Endodermal cell (in vitro differentiated cells): Measurements from ENCODE around the gene SDSL. TPM values are rescaled to one million over a fixed set of nuclear protein-coding genes. Genes with fewer than 3 reads are reported as not detected.
A peak's percentile ranks its signal among the peaks of the same experiment; 100 is the strongest.

Experiments
- DNase-seq: peaks from one replicate; pipeline ENCODE4 v3.0.0-alpha.2; 2017
- H3K27ac ChIP-seq: 2 replicates; pipeline ENCODE4 v1.5.1; 2013; ENCODE audit warnings: mild to moderate bottlenecking, low read depth, low read length, moderate library complexity
- H3K27me3 ChIP-seq: 2 replicates; pipeline ENCODE4 v1.6.1; 2013; ENCODE audit warnings: mild to moderate bottlenecking, low read length, moderate library complexity; ENCODE audit not compliant: insufficient read depth, control insufficient read depth, poor library complexity, severe bottlenecking
- H3K36me3 ChIP-seq: 2 replicates; pipeline ENCODE4 v1.7.0; 2013; ENCODE audit warnings: mild to moderate bottlenecking, low read length, moderate library complexity; ENCODE audit not compliant: control insufficient read depth, insufficient read depth
- H3K4me1 ChIP-seq: one replicate; pipeline ENCODE4 v1.7.0; 2013; ENCODE audit warnings: low read length; ENCODE audit not compliant: control insufficient read depth, insufficient read depth
- H3K4me3 ChIP-seq: 2 replicates; pipeline ENCODE4 v1.5.1; 2013; ENCODE audit warnings: mild to moderate bottlenecking, low read length, moderate library complexity
- H3K9ac ChIP-seq: 2 replicates; pipeline ENCODE4 v1.6.1; 2013; ENCODE audit warnings: mild to moderate bottlenecking, low read length, moderate library complexity; ENCODE audit not compliant: poor library complexity, severe bottlenecking; ENCODE audit errors: extremely low read depth
- H3K9me3 ChIP-seq: 2 replicates; pipeline ENCODE4 v1.6.1; 2013; ENCODE audit warnings: mild to moderate bottlenecking, low read length, moderate library complexity; ENCODE audit not compliant: control insufficient read depth
- H3K27ac Mint-ChIP-seq: 2 replicates; pipeline ENCODE4 v1.8.0; 2020; ENCODE audit warnings: mixed read lengths
- H3K27me3 Mint-ChIP-seq: 2 replicates; pipeline ENCODE4 v1.8.0; 2021; ENCODE audit warnings: mild to moderate bottlenecking, mixed read lengths; ENCODE audit not compliant: insufficient read depth
- H3K36me3 Mint-ChIP-seq: 2 replicates; pipeline ENCODE4 v1.8.0; 2020; ENCODE audit warnings: low read depth, mixed read lengths
- H3K4me1 Mint-ChIP-seq: 2 replicates; pipeline ENCODE4 v1.8.0; 2020; ENCODE audit warnings: mixed read lengths
- H3K4me3 Mint-ChIP-seq: 2 replicates; pipeline ENCODE4 v1.8.0; 2020; ENCODE audit warnings: mild to moderate bottlenecking, moderate library complexity, mixed read lengths
- H3K9me3 Mint-ChIP-seq: 2 replicates; pipeline ENCODE4 v1.8.0; 2020; ENCODE audit warnings: mild to moderate bottlenecking, mixed read lengths
- WGBS, 2 experiments: methylation state at CpG; one replicate each; pipeline versions ENCODE4 v1.1.5 to v1.1.7; 2013; ENCODE audit warnings: missing lambda C conversion rate in 2 of 2, mixed read lengths in 1 of 2; ENCODE audit not compliant: insufficient coverage in 1 of 2, insufficient read length in 1 of 2; 5-methylcytosine and 5-hydroxymethylcytosine counted together
- total RNA-seq, 2 donors: library from RNA; stranded (reverse); fragmentation: NEBNext Ultra II Directional in 1 of 2; extraction: Animal tissue kit (Norgen Biotek cat#: 25700) in 1 of 2; gene quantifications; 2 replicates in 1 of 2; 3 replicates in 1 of 2; pipeline ENCODE4 v1.2.1, GENCODE V29; 2021
- TF ChIP-seq, protein P1 (sequence below): fragments of 200-600 bp; sonication (generic); conservative IDR thresholded peaks from 2 replicates; pipeline ENCODE4 v1.5.0; 2021; ENCODE audit warnings: antibody characterized with exemption, mild to moderate bottlenecking

The SDSL gene
- total RNA-seq, 2 donors from 2014 or later = 2.4 to 5.7 TPM

DNA sequence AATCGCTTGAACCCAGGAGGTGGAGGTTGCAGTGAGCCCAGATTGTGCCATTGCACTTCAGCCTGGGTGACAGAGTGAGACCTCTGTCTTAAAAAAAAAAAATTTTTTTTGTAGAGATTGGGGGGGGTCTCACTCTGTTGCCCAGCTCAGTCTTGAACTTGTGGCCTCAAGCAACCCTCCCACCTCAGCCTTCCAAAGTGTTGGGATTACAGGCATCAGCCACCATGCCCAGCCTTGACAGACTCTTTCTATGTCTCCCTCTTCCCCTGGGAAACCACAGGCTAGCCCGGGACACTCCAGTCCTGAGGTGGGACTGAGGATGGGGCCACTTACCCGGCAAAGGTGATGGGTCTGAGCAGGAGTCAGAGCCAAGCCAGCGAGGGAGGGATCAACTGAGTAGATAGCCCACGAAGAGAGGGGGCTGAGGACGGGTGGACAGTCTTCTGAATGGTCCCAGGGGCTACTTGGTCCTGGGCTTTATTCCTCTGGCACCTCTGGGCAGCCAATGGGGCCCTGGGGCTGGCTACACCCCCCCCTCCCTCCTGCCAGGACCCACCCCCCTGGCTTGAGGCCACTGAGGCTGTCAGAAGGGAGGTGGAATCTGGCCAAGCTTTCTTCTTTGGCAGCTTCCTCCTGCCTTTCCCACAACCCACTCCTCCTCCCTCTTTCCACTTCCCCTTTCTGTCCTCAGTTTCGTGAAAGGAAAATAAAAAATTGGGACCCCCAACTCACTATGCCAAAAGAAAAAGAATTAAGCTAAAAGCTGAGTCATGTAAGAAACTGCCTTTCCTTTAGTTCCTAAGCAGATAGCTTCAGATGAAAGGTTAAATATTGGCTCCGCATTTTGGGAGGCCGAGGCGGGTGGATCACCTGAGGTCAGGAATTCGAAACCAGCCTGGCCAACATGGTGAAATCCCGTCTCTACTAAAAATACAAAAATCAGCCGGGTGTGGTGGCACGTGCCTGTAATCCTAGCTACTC lies 18.5 kb upstream of the SDSL start, which contains the start of gene SDS:
Gene SDS (minus strand): TSS at position 453 of the 981 bp plus-strand sequence. CDS start 4,179 bp downstream, outside the sequence.
- no peaks in the 10 kb centered on the region for H3K36me3 ChIP-seq
- no peaks in the 10 kb centered on the region for H3K4me1 ChIP-seq
- no peaks in the 10 kb centered on the region for H3K27me3 ChIP-seq
- Mint-ChIP-seq H3K36me3 (no peaks in the 10 kb centered on the region), H3K27ac (no peak within 1 kb of the TSS), H3K4me1 (peaks cover 7% of the 10 kb centered on the region), H3K4me3 (no peak within 1 kb of the TSS), H3K27me3 (no peaks in the 10 kb centered on the region), H3K9me3 (no peaks in the 10 kb centered on the region)
- H3K27ac ChIP-seq = no peak within 1 kb of the TSS
- no peak within 1 kb of the TSS for H3K4me3 ChIP-seq
- TF ChIP-seq, protein P1, sequence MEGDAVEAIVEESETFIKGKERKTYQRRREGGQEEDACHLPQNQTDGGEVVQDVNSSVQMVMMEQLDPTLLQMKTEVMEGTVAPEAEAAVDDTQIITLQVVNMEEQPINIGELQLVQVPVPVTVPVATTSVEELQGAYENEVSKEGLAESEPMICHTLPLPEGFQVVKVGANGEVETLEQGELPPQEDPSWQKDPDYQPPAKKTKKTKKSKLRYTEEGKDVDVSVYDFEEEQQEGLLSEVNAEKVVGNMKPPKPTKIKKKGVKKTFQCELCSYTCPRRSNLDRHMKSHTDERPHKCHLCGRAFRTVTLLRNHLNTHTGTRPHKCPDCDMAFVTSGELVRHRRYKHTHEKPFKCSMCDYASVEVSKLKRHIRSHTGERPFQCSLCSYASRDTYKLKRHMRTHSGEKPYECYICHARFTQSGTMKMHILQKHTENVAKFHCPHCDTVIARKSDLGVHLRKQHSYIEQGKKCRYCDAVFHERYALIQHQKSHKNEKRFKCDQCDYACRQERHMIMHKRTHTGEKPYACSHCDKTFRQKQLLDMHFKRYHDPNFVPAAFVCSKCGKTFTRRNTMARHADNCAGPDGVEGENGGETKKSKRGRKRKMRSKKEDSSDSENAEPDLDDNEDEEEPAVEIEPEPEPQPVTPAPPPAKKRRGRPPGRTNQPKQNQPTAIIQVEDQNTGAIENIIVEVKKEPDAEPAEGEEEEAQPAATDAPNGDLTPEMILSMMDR = no peak
- peak; percentile 60 for DNase-seq
- no peak within 1 kb of the TSS for H3K9ac ChIP-seq
- no peaks in the 10 kb centered on the region for H3K9me3 ChIP-seq
- WGBS, 2 experiments = 86 to 90% methylated on average over 5 to 14 of the region's 14 CpGs

DNA sequence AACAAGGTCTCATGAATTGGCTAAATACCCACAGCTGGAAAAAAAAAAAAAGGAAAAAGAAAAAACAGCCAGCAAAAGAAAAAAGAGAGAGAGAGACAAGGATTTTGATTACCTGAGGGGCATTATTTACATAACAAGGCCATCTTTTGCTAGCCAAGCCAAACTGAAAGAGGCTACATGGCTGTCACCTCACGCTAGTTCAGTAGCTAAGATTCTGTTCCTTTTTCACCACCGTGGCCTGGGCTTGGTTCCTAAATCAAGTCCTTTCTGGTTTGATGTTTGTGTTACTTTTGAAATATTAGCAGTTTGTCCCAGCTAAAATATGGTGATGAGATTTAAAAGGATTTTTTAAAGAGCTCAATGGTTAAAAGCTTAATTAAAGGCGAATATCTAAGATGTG lies 16.5 kb upstream of the SDSL start:
- Histone ChIP-seq H3K4me1 (no peaks in the 10 kb centered on the region), H3K9me3 (no peaks in the 10 kb centered on the region), H3K27ac (no peak overlapping the region), H3K9ac (no peak overlapping the region), H3K27me3 (no peaks in the 10 kb centered on the region), H3K4me3 (no peak overlapping the region), H3K36me3 (no peaks in the 10 kb centered on the region)
- Mint-ChIP-seq H3K4me3 (no peak overlapping the region), H3K4me1 (peaks cover 7% of the 10 kb centered on the region), H3K27me3 (no peaks in the 10 kb centered on the region), H3K9me3 (no peaks in the 10 kb centered on the region), H3K27ac (no peak overlapping the region), H3K36me3 (no peaks in the 10 kb centered on the region)
- 57 to 91% methylated on average over 1 to 3 of the region's 3 CpGs for WGBS, 2 experiments
- DNase-seq = peak; percentile 40
- TF ChIP-seq, protein P1 = no peak

- Mint-ChIP-seq H3K9me3 (no peaks in the 10 kb centered on the region), H3K27me3 (no peaks in the 10 kb centered on the region), H3K36me3 (no peaks in the 10 kb centered on the region), H3K4me3 (no peak overlapping the region), H3K27ac (no peak overlapping the region), H3K4me1 (peaks cover 7% of the 10 kb centered on the region)
- Histone ChIP-seq H3K27ac (no peak overlapping the region), H3K4me1 (no peaks in the 10 kb centered on the region), H3K27me3 (no peaks in the 10 kb centered on the region), H3K9me3 (no peaks in the 10 kb centered on the region), H3K9ac (no peak overlapping the region), H3K36me3 (no peaks in the 10 kb centered on the region), H3K4me3 (no peak overlapping the region)
- WGBS, 2 experiments = 88 to 93% methylated on average over 5 to 6 of the region's 6 CpGs
- TF ChIP-seq, protein P1 = no peak
- peak; percentile 36 for DNase-seq
Observed at GRCh38 chr12:113407931-113408600, 14.1 kb upstream of the SDSL start.
